ENCODE measurements around the gene MTPN.

DNA sequence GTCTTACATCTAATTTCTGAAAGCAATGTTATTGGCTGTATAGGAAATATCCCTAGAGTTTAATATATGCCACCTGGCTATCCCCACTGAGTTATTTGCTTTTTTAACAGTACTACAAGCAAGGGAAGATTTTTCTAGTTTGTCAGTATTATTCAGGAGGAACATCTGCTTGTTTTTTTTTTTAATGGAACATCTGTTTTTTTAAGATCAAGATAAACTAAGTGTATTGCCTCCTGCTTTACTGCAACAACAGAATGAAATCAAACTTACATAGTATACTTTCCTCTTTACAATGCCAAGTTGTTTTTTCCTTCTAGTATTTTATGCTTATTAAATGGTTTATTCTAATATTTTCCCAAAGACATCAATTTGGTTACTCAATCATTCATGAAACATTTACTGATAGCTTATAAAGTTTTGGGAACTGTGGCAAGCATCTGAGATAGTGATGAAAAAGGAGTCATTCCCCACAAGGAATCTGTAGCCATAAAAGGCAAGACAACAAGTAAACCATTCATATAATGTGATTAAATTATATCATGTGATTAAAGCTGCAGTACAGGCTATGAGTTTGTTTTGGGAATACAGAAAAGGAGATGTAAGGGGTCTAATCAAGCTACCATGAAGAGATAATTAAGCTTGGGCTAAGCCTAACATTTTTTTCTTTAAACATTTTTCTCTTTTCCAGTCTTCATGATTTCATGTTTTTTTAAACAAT lies 17.4 kb downstream of the MTPN start:
- TF ChIP-seq, protein P1, sequence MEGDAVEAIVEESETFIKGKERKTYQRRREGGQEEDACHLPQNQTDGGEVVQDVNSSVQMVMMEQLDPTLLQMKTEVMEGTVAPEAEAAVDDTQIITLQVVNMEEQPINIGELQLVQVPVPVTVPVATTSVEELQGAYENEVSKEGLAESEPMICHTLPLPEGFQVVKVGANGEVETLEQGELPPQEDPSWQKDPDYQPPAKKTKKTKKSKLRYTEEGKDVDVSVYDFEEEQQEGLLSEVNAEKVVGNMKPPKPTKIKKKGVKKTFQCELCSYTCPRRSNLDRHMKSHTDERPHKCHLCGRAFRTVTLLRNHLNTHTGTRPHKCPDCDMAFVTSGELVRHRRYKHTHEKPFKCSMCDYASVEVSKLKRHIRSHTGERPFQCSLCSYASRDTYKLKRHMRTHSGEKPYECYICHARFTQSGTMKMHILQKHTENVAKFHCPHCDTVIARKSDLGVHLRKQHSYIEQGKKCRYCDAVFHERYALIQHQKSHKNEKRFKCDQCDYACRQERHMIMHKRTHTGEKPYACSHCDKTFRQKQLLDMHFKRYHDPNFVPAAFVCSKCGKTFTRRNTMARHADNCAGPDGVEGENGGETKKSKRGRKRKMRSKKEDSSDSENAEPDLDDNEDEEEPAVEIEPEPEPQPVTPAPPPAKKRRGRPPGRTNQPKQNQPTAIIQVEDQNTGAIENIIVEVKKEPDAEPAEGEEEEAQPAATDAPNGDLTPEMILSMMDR (IDR thresholded peaks at IDR 0.05), result no peak
- TF ChIP-seq POLR2A (IDR thresholded peaks at IDR 0.05), result no peak
